Hepatocyte (in vitro differentiated cells): ENCODE data around the gene ADA.

Experiments used
- CTCF ChIP-seq: fragments of 200-600 bp; sonication (generic); IDR thresholded peaks from 2 replicates; pipeline ENCODE4 v1.5.1; 2016; ENCODE audit warnings: antibody characterized with exemption, mild to moderate bottlenecking; ENCODE audit not compliant: poor library complexity
- EZH2 ChIP-seq: fragments of 200-600 bp; sonication (generic); IDR thresholded peaks from 2 replicates; pipeline ENCODE4 v1.6.1; 2016; ENCODE audit warnings: antibody characterized with exemption, mild to moderate bottlenecking, borderline replicate concordance

- no peak for TF ChIP-seq CTCF
- TF ChIP-seq EZH2: no peak
These were observed 69.0 kb downstream of the ADA start, which contains the start of gene PKIG for GRCh38 chr20:44582311-44583025.
